SK-N-SH (cell line): ENCODE data around the gene ARAF. TPM values are rescaled to one million over a fixed set of nuclear protein-coding genes. Genes with fewer than 3 reads are reported as not detected.

Experiments used
- CTCF ChIA-PET: fragments of 300-600, 350-600 bp; formaldehyde crosslinking; extraction: SDS; loops from one replicate; lab custom pipeline; 2021; lab: Yijun Ruan, JAX
- POLR2A ChIA-PET: fragments of 350-600 bp; sonication (Branson Sonifier 250); formaldehyde crosslinking; extraction: SDS; loops from one replicate; lab custom pipeline; 2020; ENCODE audit warnings: antibody characterized with exemption, inconsistent platforms; lab: Yijun Ruan, JAX
- DNase-seq: peaks from one replicate; pipeline ENCODE4 v3.0.0; 2012
- H2AFZ ChIP-seq: fragments of 200-600 bp; sonication (generic); 2 replicates; pipeline ENCODE4 v1.8.1; 2016; ENCODE audit warnings: antibody characterized with exemption, mild to moderate bottlenecking, low read depth
- H3F3A ChIP-seq: fragments of 200-600 bp; sonication (generic); replicated peaks from 2 replicates; pipeline ENCODE3; 2016; ENCODE audit warnings: antibody characterized with exemption, mild to moderate bottlenecking; ENCODE audit not compliant: insufficient read depth
- H3K27ac ChIP-seq, 2 experiments: fragments of 200-500 bp in 1 of 2; fragments of 200-600 bp in 1 of 2; sonication (Bioruptor generic) in 1 of 2; sonication (generic), shearing (Covaris generic) in 1 of 2; 2 replicates each; pipeline versions ENCODE4 v1.5.1 to v1.6.1; 2014 to 2016; ENCODE audit warnings: low read depth in 2 of 2, inconsistent platforms in 1 of 2, low read length in 1 of 2, mild to moderate bottlenecking in 1 of 2, mixed read lengths in 1 of 2
- H3K27me3 ChIP-seq: fragments of 200-600 bp; sonication (generic), shearing (Covaris generic); 2 replicates; pipeline ENCODE4 v1.6.1; 2016; ENCODE audit warnings: mixed run types; ENCODE audit not compliant: insufficient read depth
- H3K36me3 ChIP-seq, 2 experiments: fragments of 200-500 bp in 1 of 2; fragments of 200-600 bp in 1 of 2; sonication (Bioruptor generic) in 1 of 2; sonication (generic) in 1 of 2; replicated peaks in 1 of 2; 2 replicates each; pipeline versions ENCODE3 to v1.5.1; 2014 to 2016; ENCODE audit warnings: low read length in 1 of 2, mild to moderate bottlenecking in 1 of 2; ENCODE audit not compliant: insufficient read depth in 2 of 2, control insufficient read depth in 1 of 2
- H3K4me1 ChIP-seq, 2 experiments: fragments of 200-500 bp in 1 of 2; fragments of 200-600 bp in 1 of 2; sonication (Bioruptor generic) in 1 of 2; sonication (generic), shearing (Covaris generic) in 1 of 2; 2 replicates each; pipeline versions ENCODE4 v1.5.1 to v1.6.1; 2014 to 2016; ENCODE audit warnings: low read depth in 1 of 2, low read length in 1 of 2, mixed run types in 1 of 2; ENCODE audit not compliant: insufficient read depth in 2 of 2, control insufficient read depth in 1 of 2
- H3K4me2 ChIP-seq: fragments of 200-600 bp; sonication (generic), shearing (Covaris generic); 2 replicates; pipeline ENCODE4 v1.6.1; 2017; ENCODE audit warnings: mixed run types
- H3K4me3 ChIP-seq, 2 experiments: fragments of 200-500 bp in 1 of 2; fragments of 200-600 bp in 1 of 2; sonication (Bioruptor generic) in 1 of 2; sonication (generic), shearing (Covaris generic) in 1 of 2; 2 replicates each; pipeline versions ENCODE4 v1.5.1 to v1.8.1; 2014 to 2016; ENCODE audit warnings: low read depth in 2 of 2, inconsistent platforms in 1 of 2, low read length in 1 of 2, mild to moderate bottlenecking in 1 of 2, mixed read lengths in 1 of 2, moderate library complexity in 1 of 2
- H3K79me2 ChIP-seq: fragments of 200-600 bp; sonication (generic); 2 replicates; pipeline ENCODE4 v1.8.1; 2017; ENCODE audit warnings: mild to moderate bottlenecking; ENCODE audit not compliant: insufficient read depth
- H3K9ac ChIP-seq: fragments of 200-600 bp; sonication (generic); 2 replicates; pipeline ENCODE4 v1.6.1; 2017; ENCODE audit warnings: mixed run types
- H3K9me2 ChIP-seq: fragments of 200-600 bp; sonication (generic); 2 replicates; pipeline ENCODE4 v1.6.1; 2017; ENCODE audit warnings: mixed run types
- H3K9me3 ChIP-seq: fragments of 200-600 bp; sonication (generic); 2 replicates; pipeline ENCODE4 v1.6.1; 2017; ENCODE audit warnings: mixed run types, mild to moderate bottlenecking, moderate library complexity
- H4K20me1 ChIP-seq: fragments of 200-600 bp; sonication (generic); 2 replicates; pipeline ENCODE4 v1.6.1; 2017; ENCODE audit warnings: mild to moderate bottlenecking, mixed run types; ENCODE audit not compliant: insufficient read depth
- FOXJ3 ChIP-seq: sonication (generic); formaldehyde crosslinking; IDR thresholded peaks from 2 replicates; pipeline ENCODE4 v1.5.1; 2020; ENCODE audit warnings: mild to moderate bottlenecking, missing genetic modification reagents
- GABPA ChIP-seq: IDR thresholded peaks from 2 replicates; pipeline ENCODE4 v1.4.0; 2012; ENCODE audit warnings: low read depth, mild to moderate bottlenecking
- MXI1 ChIP-seq: IDR thresholded peaks from 2 replicates; pipeline ENCODE4 v1.6.1; 2012; ENCODE audit warnings: mild to moderate bottlenecking, low read depth, low read length, improper control_type of control experiment
- NFIC ChIP-seq: IDR thresholded peaks from 2 replicates; pipeline ENCODE4 v1.4.0; 2012; ENCODE audit warnings: borderline replicate concordance
- POLR2AphosphoS5 ChIP-seq: IDR thresholded peaks from 2 replicates; pipeline ENCODE4 v1.6.1; 2012; ENCODE audit warnings: low read depth, low read length
- RCOR1 ChIP-seq: fragments of 150-350 bp; IDR thresholded peaks from 2 replicates; pipeline ENCODE4 v1.6.1; 2017; ENCODE audit warnings: antibody characterized with exemption, low read length
- SIN3A ChIP-seq: IDR thresholded peaks from 2 replicates; pipeline ENCODE4 v1.6.1; 2012; ENCODE audit warnings: low read depth, mild to moderate bottlenecking, low read length, moderate library complexity, borderline replicate concordance
- TAF1 ChIP-seq: IDR thresholded peaks from 2 replicates; pipeline ENCODE4 v1.6.1; 2012; ENCODE audit warnings: low read depth, mild to moderate bottlenecking, low read length, moderate library complexity, borderline replicate concordance
- USF1 ChIP-seq: IDR thresholded peaks from 2 replicates; pipeline ENCODE4 v1.4.0; 2012; ENCODE audit warnings: low read depth, borderline replicate concordance
- YY1 ChIP-seq: IDR thresholded peaks from 2 replicates; pipeline ENCODE4 v1.4.0; 2012; ENCODE audit warnings: low read depth, mild to moderate bottlenecking
- ZBTB33 ChIP-seq: IDR thresholded peaks from 2 replicates; pipeline ENCODE4 v1.4.0; 2012; ENCODE audit warnings: low read depth, borderline replicate concordance
- WGBS: methylation state at CpG from one replicate; pipeline ENCODE4 v1.1.6; 2017; ENCODE audit warnings: low lambda C conversion rate; 5-methylcytosine and 5-hydroxymethylcytosine counted together
- polyA plus RNA-seq, 3 experiments: library from polyadenylated mRNA; depleted of rRNA; stranded (reverse); fragments of >200 nt; gene quantifications; 2 replicates each; pipeline ENCODE4 v1.2.3, GENCODE V29; 2012
- TF ChIP-seq, protein P1 (sequence below): IDR thresholded peaks from 2 replicates; pipeline ENCODE4; 2012
- TF ChIP-seq, protein P2 (sequence below): fragments of 150-350 bp; IDR thresholded peaks from 2 replicates; pipeline ENCODE4 v1.6.1; 2017; ENCODE audit warnings: antibody characterized with exemption, low read length, low read depth, borderline replicate concordance
- TF ChIP-seq, protein P3 (sequence below): fragments of 200-600 bp; sonication (generic); IDR thresholded peaks from 2 replicates; pipeline ENCODE4 v1.6.1; 2017; ENCODE audit warnings: antibody characterized with exemption, mild to moderate bottlenecking, moderate library complexity

ARAF gene
- polyA plus RNA-seq, 1 of the 3 experiments (the other 2 are of a cell fraction) = 48.6 TPM

- H3K79me2 ChIP-seq = peaks cover 13% of the 10 kb centered on the region; the same call in 1 of the 2 replicates
- TF ChIP-seq POLR2AphosphoS5 = no peak
- TF ChIP-seq, protein P1, sequence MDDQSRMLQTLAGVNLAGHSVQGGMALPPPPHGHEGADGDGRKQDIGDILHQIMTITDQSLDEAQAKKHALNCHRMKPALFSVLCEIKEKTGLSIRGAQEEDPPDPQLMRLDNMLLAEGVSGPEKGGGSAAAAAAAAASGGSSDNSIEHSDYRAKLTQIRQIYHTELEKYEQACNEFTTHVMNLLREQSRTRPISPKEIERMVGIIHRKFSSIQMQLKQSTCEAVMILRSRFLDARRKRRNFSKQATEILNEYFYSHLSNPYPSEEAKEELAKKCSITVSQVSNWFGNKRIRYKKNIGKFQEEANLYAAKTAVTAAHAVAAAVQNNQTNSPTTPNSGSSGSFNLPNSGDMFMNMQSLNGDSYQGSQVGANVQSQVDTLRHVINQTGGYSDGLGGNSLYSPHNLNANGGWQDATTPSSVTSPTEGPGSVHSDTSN = no peak
- TF ChIP-seq NFIC = no peak
- no peak for TF ChIP-seq USF1
- no peak for TF ChIP-seq RCOR1
- no peak for TF ChIP-seq MXI1
- TF ChIP-seq TAF1 = no peak
- TF ChIP-seq, protein P2, sequence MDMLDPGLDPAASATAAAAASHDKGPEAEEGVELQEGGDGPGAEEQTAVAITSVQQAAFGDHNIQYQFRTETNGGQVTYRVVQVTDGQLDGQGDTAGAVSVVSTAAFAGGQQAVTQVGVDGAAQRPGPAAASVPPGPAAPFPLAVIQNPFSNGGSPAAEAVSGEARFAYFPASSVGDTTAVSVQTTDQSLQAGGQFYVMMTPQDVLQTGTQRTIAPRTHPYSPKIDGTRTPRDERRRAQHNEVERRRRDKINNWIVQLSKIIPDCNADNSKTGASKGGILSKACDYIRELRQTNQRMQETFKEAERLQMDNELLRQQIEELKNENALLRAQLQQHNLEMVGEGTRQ = no peak
- TF ChIP-seq ZBTB33 = no peak
- TF ChIP-seq SIN3A = no peak
- TF ChIP-seq GABPA = no peak
- TF ChIP-seq, protein P3, sequence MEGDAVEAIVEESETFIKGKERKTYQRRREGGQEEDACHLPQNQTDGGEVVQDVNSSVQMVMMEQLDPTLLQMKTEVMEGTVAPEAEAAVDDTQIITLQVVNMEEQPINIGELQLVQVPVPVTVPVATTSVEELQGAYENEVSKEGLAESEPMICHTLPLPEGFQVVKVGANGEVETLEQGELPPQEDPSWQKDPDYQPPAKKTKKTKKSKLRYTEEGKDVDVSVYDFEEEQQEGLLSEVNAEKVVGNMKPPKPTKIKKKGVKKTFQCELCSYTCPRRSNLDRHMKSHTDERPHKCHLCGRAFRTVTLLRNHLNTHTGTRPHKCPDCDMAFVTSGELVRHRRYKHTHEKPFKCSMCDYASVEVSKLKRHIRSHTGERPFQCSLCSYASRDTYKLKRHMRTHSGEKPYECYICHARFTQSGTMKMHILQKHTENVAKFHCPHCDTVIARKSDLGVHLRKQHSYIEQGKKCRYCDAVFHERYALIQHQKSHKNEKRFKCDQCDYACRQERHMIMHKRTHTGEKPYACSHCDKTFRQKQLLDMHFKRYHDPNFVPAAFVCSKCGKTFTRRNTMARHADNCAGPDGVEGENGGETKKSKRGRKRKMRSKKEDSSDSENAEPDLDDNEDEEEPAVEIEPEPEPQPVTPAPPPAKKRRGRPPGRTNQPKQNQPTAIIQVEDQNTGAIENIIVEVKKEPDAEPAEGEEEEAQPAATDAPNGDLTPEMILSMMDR = no peak
- TF ChIP-seq YY1 = no peak
- TF ChIP-seq FOXJ3 (CRISPR knock-in tag) = no peak
- H3K4me2 ChIP-seq = no peak overlapping the region
- H3K9ac ChIP-seq = no peak overlapping the region
- no peaks in the 10 kb centered on the region for H3K9me3 ChIP-seq
- no peaks in the 10 kb centered on the region for H3K9me2 ChIP-seq
- H3K27me3 ChIP-seq = no peaks in the 10 kb centered on the region
- no peaks in the 10 kb centered on the region; a peak in 1 of 4 replicates for H3K4me1 ChIP-seq
- WGBS = 36% methylated on average over 4 of the region's 4 CpGs
- CTCF ChIA-PET = interaction anchor here (1.6 kb wide), 1 partner anchor 57 kb away, joined by 5 read pairs; no protein-coding TSS in a partner anchor
- H3K36me3 ChIP-seq = peaks cover 0 to 2% of the 10 kb centered on the region in 2 experiments
- no peaks in the 10 kb centered on the region for H4K20me1 ChIP-seq
- POLR2A ChIA-PET = no interaction called here
- H3K27ac ChIP-seq = no peak overlapping the region
- DNase-seq = no peak
- H3K4me3 ChIP-seq = no peak overlapping the region
- no peak overlapping the region for H2AFZ ChIP-seq
- peaks cover 8% of the 10 kb centered on the region for H3F3A ChIP-seq
Observed at GRCh38 chrX:47587091-47587891, 26.3 kb downstream of the ARAF start.
